NCI-H2196 treated with DMSO at 0.1 percent for 48 hours (cell line): ENCODE measurements around the gene SFMBT2.

Experiments
- DNase-seq: peaks from one replicate; lab custom pipeline; 2025; ENCODE audit not compliant: unreplicated experiment; lab: John Stamatoyannopoulos, UW

Gene SFMBT2

GRCh38 chr10:7274293-7274692 lies 136.5 kb downstream of the SFMBT2 start:
- no peak for DNase-seq

- DNase-seq = no peak
These were observed 138.8 kb downstream of the SFMBT2 start for GRCh38 chr10:7272008-7272407.

GRCh38 chr10:7269988-7270387 lies 140.8 kb downstream of the SFMBT2 start:
- DNase-seq = no peak

- DNase-seq = no peak
These were observed 143.7 kb downstream of the SFMBT2 start for GRCh38 chr10:7267142-7267541.

GRCh38 chr10:7265396-7266123 lies 145.3 kb downstream of the SFMBT2 start:
- DNase-seq = no peak

GRCh38 chr10:7264313-7264756 lies 146.5 kb downstream of the SFMBT2 start:
- DNase-seq = no peak

GRCh38 chr10:7263616-7264015 lies 147.2 kb downstream of the SFMBT2 start:
- no peak for DNase-seq

- no peak for DNase-seq
These were observed 149.5 kb downstream of the SFMBT2 start for GRCh38 chr10:7261351-7261750.

- DNase-seq = no peak
These were observed 149.9 kb downstream of the SFMBT2 start for GRCh38 chr10:7260912-7261311.

GRCh38 chr10:7260412-7260900 lies 150.4 kb downstream of the SFMBT2 start:
- no peak for DNase-seq

- DNase-seq = no peak
These were observed 151.8 kb downstream of the SFMBT2 start for GRCh38 chr10:7258948-7259523.

- no peak for DNase-seq
These were observed 155.3 kb downstream of the SFMBT2 start for GRCh38 chr10:7255517-7255916.

GRCh38 chr10:7251696-7252465 lies 159.0 kb downstream of the SFMBT2 start:
- no peak for DNase-seq

- DNase-seq = no peak
These were observed 160.6 kb downstream of the SFMBT2 start for GRCh38 chr10:7250236-7250635.

GRCh38 chr10:7248585-7249164 lies 162.2 kb downstream of the SFMBT2 start:
- DNase-seq = no peak

GRCh38 chr10:7248148-7248547 lies 162.7 kb downstream of the SFMBT2 start:
- DNase-seq = no peak

GRCh38 chr10:7245505-7245904 lies 165.3 kb downstream of the SFMBT2 start:
- DNase-seq = no peak

GRCh38 chr10:7243873-7244272 lies 167.0 kb downstream of the SFMBT2 start:
- DNase-seq = no peak

GRCh38 chr10:7243139-7243538 lies 167.7 kb downstream of the SFMBT2 start:
- no peak for DNase-seq

GRCh38 chr10:7239312-7239985 lies 171.4 kb downstream of the SFMBT2 start:
- DNase-seq = no peak

- no peak for DNase-seq
These were observed 175.5 kb downstream of the SFMBT2 start for GRCh38 chr10:7235376-7235775.
